ENCODE measurements around the gene ALCAM.
"Not testable (repeated sequence)": the region's sequence is repeated elsewhere in the genome, so short reads cannot be mapped to it uniquely, and the experiment has no call there.

DNA sequence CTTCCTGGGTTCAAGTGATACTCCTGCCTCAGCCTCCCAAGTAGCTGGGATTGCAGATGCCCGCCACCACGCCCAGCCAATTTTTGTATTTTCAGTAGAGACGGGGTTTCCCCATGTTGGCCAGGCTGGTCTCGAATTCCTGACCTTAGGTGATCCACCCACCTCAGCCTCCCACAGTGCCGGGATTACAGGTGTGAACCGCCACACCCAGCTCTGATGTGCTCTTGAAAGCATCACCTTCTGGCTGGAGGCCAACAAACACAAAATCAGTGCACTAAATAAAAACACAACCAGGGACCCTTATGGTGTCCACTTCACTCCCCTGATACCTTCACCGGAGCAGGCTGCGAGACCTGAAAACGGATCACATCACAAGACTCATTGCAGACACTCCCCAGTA, 36.3 kb downstream of the ALCAM start:
- TF ChIP-seq, protein P1, sequence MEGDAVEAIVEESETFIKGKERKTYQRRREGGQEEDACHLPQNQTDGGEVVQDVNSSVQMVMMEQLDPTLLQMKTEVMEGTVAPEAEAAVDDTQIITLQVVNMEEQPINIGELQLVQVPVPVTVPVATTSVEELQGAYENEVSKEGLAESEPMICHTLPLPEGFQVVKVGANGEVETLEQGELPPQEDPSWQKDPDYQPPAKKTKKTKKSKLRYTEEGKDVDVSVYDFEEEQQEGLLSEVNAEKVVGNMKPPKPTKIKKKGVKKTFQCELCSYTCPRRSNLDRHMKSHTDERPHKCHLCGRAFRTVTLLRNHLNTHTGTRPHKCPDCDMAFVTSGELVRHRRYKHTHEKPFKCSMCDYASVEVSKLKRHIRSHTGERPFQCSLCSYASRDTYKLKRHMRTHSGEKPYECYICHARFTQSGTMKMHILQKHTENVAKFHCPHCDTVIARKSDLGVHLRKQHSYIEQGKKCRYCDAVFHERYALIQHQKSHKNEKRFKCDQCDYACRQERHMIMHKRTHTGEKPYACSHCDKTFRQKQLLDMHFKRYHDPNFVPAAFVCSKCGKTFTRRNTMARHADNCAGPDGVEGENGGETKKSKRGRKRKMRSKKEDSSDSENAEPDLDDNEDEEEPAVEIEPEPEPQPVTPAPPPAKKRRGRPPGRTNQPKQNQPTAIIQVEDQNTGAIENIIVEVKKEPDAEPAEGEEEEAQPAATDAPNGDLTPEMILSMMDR (IDR thresholded peaks at IDR 0.05; ENCODE audit: low read length): not testable (repeated sequence)
- TF ChIP-seq EZH2 (optimal IDR thresholded peaks at IDR 0.05; ENCODE audit: low read depth, low read length); EZH2phosphoT487 (IDR thresholded peaks at IDR 0.05; ENCODE audit: low read length): not testable (repeated sequence)
